Spleen (tissue), 7 donors: ENCODE data around the gene DDX4.

Experiments used
- CTCF ChIP-seq, 11 experiments: fragments of 200-600 bp in 7 of 11; fragments of 450-650 bp in 4 of 11; sonication (generic) in 4 of 11; IDR thresholded peaks in 8 of 11; conservative IDR thresholded peaks in 3 of 11; 1 replicate in 7 of 11; 2 replicates in 4 of 11; pipeline versions ENCODE4 v1.4.0 to v1.8.0; 2016 to 2021; ENCODE audit warnings: antibody characterized with exemption in 11 of 11, inconsistent platforms in 4 of 11, mild to moderate bottlenecking in 1 of 11
- POLR2AphosphoS5 ChIP-seq, 3 donors: sonication (generic); formaldehyde crosslinking; IDR thresholded peaks; one replicate each; pipeline ENCODE4 v1.5.1; 2017; ENCODE audit warnings: antibody characterized with exemption in 3 of 3
- donor health status: DM: no; HTN: no; CAD: no; lungs with moderate emphysema.
- donor health status: DM: no; HTN: no; CAD: no.
- donor health status: DM: no; HTN: no; CAD: no.

DNA sequence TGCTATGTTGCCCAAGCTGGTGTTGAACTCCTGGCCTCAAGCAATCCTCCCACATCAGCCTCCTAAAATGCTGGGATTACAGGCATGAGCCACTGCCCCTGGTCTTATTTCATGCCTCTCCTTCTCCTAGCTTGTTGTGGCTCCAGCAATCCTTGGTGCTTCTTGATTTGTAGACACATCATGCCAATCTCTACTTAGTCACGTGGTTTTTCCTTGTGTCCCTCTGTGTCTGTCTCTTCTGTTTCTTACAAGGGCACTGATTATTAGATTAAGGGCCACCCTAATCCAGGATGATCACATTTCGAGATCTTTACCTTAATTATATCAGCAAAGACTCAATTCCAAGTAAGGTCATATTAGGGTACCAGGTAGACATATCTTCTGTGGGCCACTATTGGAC is 104.1 kb downstream of the DDX4 start:
- TF ChIP-seq POLR2AphosphoS5 (IDR thresholded peaks at IDR 0.05): no peak
- TF ChIP-seq CTCF (IDR thresholded peaks at IDR 0.05 in 8 of 11, conservative IDR thresholded peaks at IDR 0.05 in 3 of 11): no peak
